SU-DHL-6 (cell line): ENCODE data around the gene BATF2.

ENCODE experiments used
- EZH2phosphoT487 ChIP-seq: fragments of 200-600 bp; sonication (generic), shearing (Covaris generic); conservative IDR thresholded peaks from 2 replicates; pipeline ENCODE4 v1.6.1; 2018; ENCODE audit warnings: mild to moderate bottlenecking, antibody characterized with exemption, low read length, moderate library complexity, mixed read lengths
- TF ChIP-seq, protein P1 (sequence below): fragments of 200-600 bp; sonication (generic); IDR thresholded peaks from one replicate; pipeline ENCODE4 v1.5.1; 2017; ENCODE audit warnings: antibody characterized with exemption, mild to moderate bottlenecking, low read length, moderate library complexity; ENCODE audit not compliant: insufficient read depth, poor library complexity, severe bottlenecking

GRCh38 chr11:65002706-65003105, 5.9 kb upstream of the BATF2 start:
- TF ChIP-seq, protein P1, sequence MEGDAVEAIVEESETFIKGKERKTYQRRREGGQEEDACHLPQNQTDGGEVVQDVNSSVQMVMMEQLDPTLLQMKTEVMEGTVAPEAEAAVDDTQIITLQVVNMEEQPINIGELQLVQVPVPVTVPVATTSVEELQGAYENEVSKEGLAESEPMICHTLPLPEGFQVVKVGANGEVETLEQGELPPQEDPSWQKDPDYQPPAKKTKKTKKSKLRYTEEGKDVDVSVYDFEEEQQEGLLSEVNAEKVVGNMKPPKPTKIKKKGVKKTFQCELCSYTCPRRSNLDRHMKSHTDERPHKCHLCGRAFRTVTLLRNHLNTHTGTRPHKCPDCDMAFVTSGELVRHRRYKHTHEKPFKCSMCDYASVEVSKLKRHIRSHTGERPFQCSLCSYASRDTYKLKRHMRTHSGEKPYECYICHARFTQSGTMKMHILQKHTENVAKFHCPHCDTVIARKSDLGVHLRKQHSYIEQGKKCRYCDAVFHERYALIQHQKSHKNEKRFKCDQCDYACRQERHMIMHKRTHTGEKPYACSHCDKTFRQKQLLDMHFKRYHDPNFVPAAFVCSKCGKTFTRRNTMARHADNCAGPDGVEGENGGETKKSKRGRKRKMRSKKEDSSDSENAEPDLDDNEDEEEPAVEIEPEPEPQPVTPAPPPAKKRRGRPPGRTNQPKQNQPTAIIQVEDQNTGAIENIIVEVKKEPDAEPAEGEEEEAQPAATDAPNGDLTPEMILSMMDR, result no peak
- TF ChIP-seq EZH2phosphoT487, result no peak
